Activated CD4-positive, alpha-beta T cell treated with anti-CD3 and anti-CD28 coated beads for 36 hours (primary cell): ENCODE results near the gene TAPBPL. TPM values are rescaled to one million over a fixed set of nuclear protein-coding genes. Genes with fewer than 3 reads are reported as not detected.

ENCODE experiments used
- ATAC-seq: fragments of 200-7000 bp; cut with Tn5 transposase; one replicate; pipeline ENCODE4 v1.10.0; 2021; ENCODE audit warnings: mild to moderate bottlenecking, moderate library complexity
- CTCF ChIA-PET: fragments of 350-600 bp; sonication (Branson Sonifier 250); formaldehyde crosslinking; loops from one replicate; lab custom pipeline; 2021; ENCODE audit warnings: antibody characterized with exemption; lab: Charles Lee
- POLR2A ChIA-PET: fragments of 350-600 bp; sonication (Branson Sonifier 250); formaldehyde crosslinking; loops from one replicate; lab custom pipeline; 2021; ENCODE audit warnings: antibody characterized with exemption, inconsistent platforms; lab: Charles Lee
- DNase-seq: peaks from one replicate; pipeline ENCODE4 v3.0.0-alpha.2; 2020
- H3K27ac Mint-ChIP-seq: one replicate; pipeline ENCODE4 v1.8.0; 2021; ENCODE audit warnings: mixed read lengths
- H3K27me3 Mint-ChIP-seq: one replicate; pipeline ENCODE4 v1.8.0; 2021; ENCODE audit warnings: mixed read lengths
- H3K36me3 Mint-ChIP-seq: one replicate; pipeline ENCODE4 v1.8.0; 2021; ENCODE audit warnings: low read depth, mixed read lengths
- H3K4me1 Mint-ChIP-seq: one replicate; pipeline ENCODE4 v1.8.0; 2021; ENCODE audit warnings: mixed read lengths
- H3K4me3 Mint-ChIP-seq: one replicate; pipeline ENCODE4 v1.8.0; 2021; ENCODE audit warnings: mild to moderate bottlenecking, moderate library complexity, mixed read lengths
- H3K9me3 Mint-ChIP-seq: one replicate; pipeline ENCODE4 v1.8.0; 2021; ENCODE audit warnings: low read depth, mixed read lengths
- intact Hi-C, 2 experiments: fragments of 100-400 bp; cut with DNase I in 1 of 2; cut with micrococcal nuclease in 1 of 2; formaldehyde crosslinking; loops; one replicate each; pipeline versions ENCODE4 v1.14.2 to v1.15.1; 2022 to 2024; cut with DNase I, micrococcal nuclease
- total RNA-seq, 2 experiments: library from RNA; stranded (reverse); gene quantifications; one replicate each; pipeline ENCODE4 v1.2.3, GENCODE V29; 2021

Gene TAPBPL
- total RNA-seq, 2 experiments from 2014 or later: 27.4 to 40.8 TPM

GRCh38 chr12:6507102-6507998 lies 55.5 kb downstream of the TAPBPL start:
- peaks cover 38% of the 10 kb centered on the region for H3K36me3 Mint-ChIP-seq
- H3K9me3 Mint-ChIP-seq: no peaks in the 10 kb centered on the region
- intact Hi-C loops: no loop called here
- ATAC-seq (no peak), DNase-seq (no peak)
- no peak overlapping the region for H3K27ac Mint-ChIP-seq
- H3K4me3 Mint-ChIP-seq: no peak overlapping the region
- no peaks in the 10 kb centered on the region for H3K4me1 Mint-ChIP-seq
- CTCF ChIA-PET: interaction anchor here (1.6 kb wide), 1 partner anchor 30 kb away, joined by 6 read pairs; no protein-coding TSS in a partner anchor
- POLR2A ChIA-PET: no interaction called here
- no peaks in the 10 kb centered on the region for H3K27me3 Mint-ChIP-seq

GRCh38 chr12:6508087-6508486 lies 56.2 kb downstream of the TAPBPL start:
- ChIA-PET POLR2A (no interaction called here), CTCF (no interaction called here)
- H3K27ac Mint-ChIP-seq: no peak overlapping the region
- no peaks in the 10 kb centered on the region for H3K27me3 Mint-ChIP-seq
- no peak for DNase-seq
- no peaks in the 10 kb centered on the region for H3K4me1 Mint-ChIP-seq
- intact Hi-C loops: no loop called here
- H3K36me3 Mint-ChIP-seq: peaks cover 44% of the 10 kb centered on the region
- H3K9me3 Mint-ChIP-seq: no peaks in the 10 kb centered on the region
- ATAC-seq: no peak
- H3K4me3 Mint-ChIP-seq: no peak overlapping the region

Other genes with a start within 250 kb of the TAPBPL start
- gene PLEKHG6, start 141.4 kb upstream of the TAPBPL start, total RNA-seq: not detected
- gene TNFRSF1A, start 110.0 kb upstream of the TAPBPL start, total RNA-seq: 10 to 100 TPM; 42.1 to 58.7 TPM
- gene SCNN1A, start 76.5 kb upstream of the TAPBPL start, total RNA-seq: under 1 TPM in 1 of 2 experiments, not detected in 1; 0.05 TPM
- gene LTBR, start 67.9 kb upstream of the TAPBPL start, total RNA-seq: 1 to 10 TPM in 1 of 2 experiments, under 1 TPM in 1; 0.57 to 1.1 TPM
- 100 to 1,000 TPM in 1 of 2 experiments, 10 to 100 TPM in 1; 85.4 to 116 TPM for gene CD27, start 7.1 kb upstream of the TAPBPL start, total RNA-seq
- 10 to 100 TPM; 34.5 to 52.3 TPM for gene VAMP1, start 18.6 kb downstream of the TAPBPL start, total RNA-seq
- gene MRPL51, start 41.2 kb downstream of the TAPBPL start, total RNA-seq: 100 to 1,000 TPM; 232 to 275 TPM
- 100 to 1,000 TPM; 199 to 210 TPM for gene NCAPD2, start 42.1 kb downstream of the TAPBPL start, total RNA-seq
- 1,000 to 10,000 TPM; 7,289 to 9,770 TPM for gene GAPDH, start 82.5 kb downstream of the TAPBPL start, total RNA-seq
- gene IFFO1, start 104.0 kb downstream of the TAPBPL start, total RNA-seq: 1 to 10 TPM; 8.1 to 8.4 TPM
- gene NOP2, start 116.2 kb downstream of the TAPBPL start, total RNA-seq: 10 to 100 TPM; 93.2 to 97.1 TPM
- gene CHD4, start 155.3 kb downstream of the TAPBPL start, total RNA-seq: 100 to 1,000 TPM; 279 to 322 TPM
- 1 to 10 TPM; 3.5 TPM for gene LPAR5, start 183.9 kb downstream of the TAPBPL start, total RNA-seq
- gene ACRBP, start 195.4 kb downstream of the TAPBPL start, total RNA-seq: 1 to 10 TPM; 1.7 to 3.3 TPM
- gene ING4, start 211.1 kb downstream of the TAPBPL start, total RNA-seq: 10 to 100 TPM; 14.9 to 17.6 TPM
- 10 to 100 TPM; 61.4 to 79.0 TPM for gene ZNF384, start 237.3 kb downstream of the TAPBPL start, total RNA-seq
- under 1 TPM; 0.32 to 0.93 TPM for gene PIANP, start 248.8 kb downstream of the TAPBPL start, total RNA-seq